HepG2 (cell line): ENCODE data around the gene AANAT. TPM values are rescaled to one million over a fixed set of nuclear protein-coding genes. Genes with fewer than 3 reads are reported as not detected.

ENCODE experiments used
- CC2D1A ChIP-seq: sonication (generic); formaldehyde crosslinking; IDR thresholded peaks from 2 replicates; pipeline ENCODE4 v1.8.1; 2023; ENCODE audit warnings: mild to moderate bottlenecking, missing genetic modification reagents
- CENPT ChIP-seq: sonication (generic); formaldehyde crosslinking; IDR thresholded peaks from 2 replicates; pipeline ENCODE4 v1.8.0; 2022; ENCODE audit warnings: low read depth, mild to moderate bottlenecking, moderate library complexity, missing genetic modification reagents
- FIP1L1 ChIP-seq: fragments of 200-400 bp; formaldehyde crosslinking; IDR thresholded peaks from 2 replicates; pipeline ENCODE4 v1.6.1; 2018; ENCODE audit warnings: low read depth, mild to moderate bottlenecking, low read length, moderate library complexity, borderline replicate concordance; ENCODE audit not compliant: insufficient read depth
- GABPB1 ChIP-seq: IDR thresholded peaks from 2 replicates; pipeline ENCODE4 v1.6.1; 2016; ENCODE audit warnings: mild to moderate bottlenecking, missing genetic modification reagents, moderate library complexity, missing compliant biosample characterization
- HIC2 ChIP-seq: sonication (generic); formaldehyde crosslinking; IDR thresholded peaks from 2 replicates; pipeline ENCODE4 v1.9.0; 2022; ENCODE audit warnings: low read depth, missing genetic modification reagents
- LRRFIP1 ChIP-seq: sonication (generic); formaldehyde crosslinking; conservative IDR thresholded peaks from 2 replicates; pipeline ENCODE4 v1.4.0; 2020; ENCODE audit warnings: missing genetic modification reagents
- MAFG ChIP-seq: sonication (generic); formaldehyde crosslinking; IDR thresholded peaks from 2 replicates; pipeline ENCODE4 v1.5.1; 2020; ENCODE audit warnings: mild to moderate bottlenecking, missing genetic modification reagents
- MNT ChIP-seq: fragments of 450-650 bp; IDR thresholded peaks from 2 replicates; pipeline ENCODE4 v1.6.1; 2016
- MTF1 ChIP-seq: sonication (generic); formaldehyde crosslinking; IDR thresholded peaks from 2 replicates; pipeline ENCODE4 v1.5.0; 2020; ENCODE audit warnings: missing genetic modification reagents
- NCOA1 ChIP-seq: sonication (generic); formaldehyde crosslinking; IDR thresholded peaks from 2 replicates; pipeline ENCODE4 v1.9.0; 2021; ENCODE audit warnings: missing genetic modification reagents
- PRPF4 ChIP-seq: fragments of 200-400 bp; formaldehyde crosslinking; IDR thresholded peaks from 2 replicates; pipeline ENCODE4 v1.6.1; 2016; ENCODE audit warnings: low read length, low read depth; ENCODE audit not compliant: poor library complexity, severe bottlenecking
- RELA ChIP-seq: sonication (generic); formaldehyde crosslinking; IDR thresholded peaks from 2 replicates; pipeline ENCODE4 v1.4.0; 2020; ENCODE audit warnings: missing genetic modification reagents
- SPEN ChIP-seq: sonication (generic); formaldehyde crosslinking; IDR thresholded peaks from 2 replicates; pipeline ENCODE4 v1.5.1; 2020; ENCODE audit warnings: low read depth, mild to moderate bottlenecking, missing genetic modification reagents
- STAG1 ChIP-seq: sonication (generic); formaldehyde crosslinking; IDR thresholded peaks from 2 replicates; pipeline ENCODE4 v1.4.0; 2020; ENCODE audit warnings: missing genetic modification reagents
- SYNCRIP ChIP-seq: fragments of 200-400 bp; formaldehyde crosslinking; IDR thresholded peaks from 2 replicates; pipeline ENCODE4 v1.6.1; 2018; ENCODE audit warnings: mild to moderate bottlenecking, low read depth, low read length; ENCODE audit not compliant: insufficient read depth
- ZBTB42 ChIP-seq: sonication (generic); formaldehyde crosslinking; IDR thresholded peaks from 2 replicates; pipeline ENCODE4 v1.5.0; 2020; ENCODE audit warnings: mild to moderate bottlenecking, missing genetic modification reagents
- ZFX ChIP-seq: sonication (generic); formaldehyde crosslinking; IDR thresholded peaks from 2 replicates; pipeline ENCODE4 v1.4.0; 2020; ENCODE audit warnings: mild to moderate bottlenecking, low read depth, missing genetic modification reagents, moderate library complexity
- ZNF276 ChIP-seq: sonication (generic); formaldehyde crosslinking; IDR thresholded peaks from 2 replicates; pipeline ENCODE4 v1.4.0; 2020; ENCODE audit warnings: mild to moderate bottlenecking, low read depth, missing genetic modification reagents
- ZNF337 ChIP-seq: sonication (generic); formaldehyde crosslinking; IDR thresholded peaks from 2 replicates; pipeline ENCODE4 v1.5.1; 2020; ENCODE audit warnings: missing genetic modification reagents, low read depth, mild to moderate bottlenecking, borderline replicate concordance
- ZNF33A ChIP-seq: sonication (generic); formaldehyde crosslinking; IDR thresholded peaks from 2 replicates; pipeline ENCODE4 v1.5.1; 2020; ENCODE audit warnings: missing genetic modification reagents, mild to moderate bottlenecking, moderate library complexity, borderline replicate concordance
- ZNF343 ChIP-seq: sonication (generic); formaldehyde crosslinking; IDR thresholded peaks from 2 replicates; pipeline ENCODE4 v1.4.0; 2020; ENCODE audit warnings: mild to moderate bottlenecking, missing genetic modification reagents
- ZNF629 ChIP-seq: sonication (generic); formaldehyde crosslinking; conservative IDR thresholded peaks from 2 replicates; pipeline ENCODE4 v1.5.0; 2020; ENCODE audit warnings: missing genetic modification reagents
- ZNF674 ChIP-seq: sonication (generic); formaldehyde crosslinking; IDR thresholded peaks from 2 replicates; pipeline ENCODE4 v1.5.0; 2020; ENCODE audit warnings: low read depth, mild to moderate bottlenecking, missing genetic modification reagents
- ZNF792 ChIP-seq: IDR thresholded peaks from 2 replicates; pipeline ENCODE4 v1.6.1; 2016
- ZNF879 ChIP-seq: sonication (generic); formaldehyde crosslinking; IDR thresholded peaks from 2 replicates; pipeline ENCODE4 v1.8.1; 2023; ENCODE audit warnings: missing genetic modification reagents
- polyA plus RNA-seq, 8 experiments: library from polyadenylated mRNA; depleted of rRNA in 3 of 8; stranded (reverse) in 7 of 8; unstranded in 1 of 8; fragments of >200 nt; fragmentation: Illumina TruSeq in 4 of 8; extraction: Trizol in 4 of 8; gene quantifications; 2 replicates each; pipeline versions ENCODE4 v1.2.1 to v1.2.3, GENCODE V29; 2011 to 2016; ENCODE audit warnings: low read depth in 4 of 8, missing spikeins in 1 of 8, mixed read lengths in 1 of 8; ENCODE audit not compliant: insufficient read depth in 1 of 8
- total RNA-seq, 5 experiments: library from RNA; depleted of rRNA; stranded (reverse); fragments of >200 nt; fragmentation: Illumina TruSeq; extraction: Trizol; gene quantifications; 2 replicates each; pipeline ENCODE4 v1.2.3, GENCODE V29; 2016; ENCODE audit warnings: low read depth in 1 of 5

AANAT gene
- total and polyA plus RNA-seq, 2 of the 13 experiments (the other 11 are each of a cell fraction or from before 2014, with no cell fraction given): 0.07 TPM; not detected in 1

GRCh38 chr17:76499267-76499667 lies 31.9 kb downstream of the AANAT start (continued):
- TF ChIP-seq LRRFIP1 (CRISPR knock-in tag): no peak
- peak; percentile 36; the same call in 1 of the 2 replicates for TF ChIP-seq MNT
- no peak for TF ChIP-seq ZNF33A (CRISPR knock-in tag)
- peak; percentile 84 for TF ChIP-seq ZNF792 (CRISPR knock-in tag)
- no peak for TF ChIP-seq ZNF674 (CRISPR knock-in tag)
- no peak for TF ChIP-seq PRPF4
- TF ChIP-seq ZNF629 (CRISPR knock-in tag): no peak
- TF ChIP-seq ZNF337: no peak
- no peak for TF ChIP-seq MAFG (CRISPR knock-in tag)
- TF ChIP-seq CC2D1A (CRISPR knock-in tag): peak; percentile 76; the same call in 1 of the 2 replicates
- no peak for TF ChIP-seq ZNF879 (CRISPR knock-in tag)
- TF ChIP-seq HIC2 (CRISPR knock-in tag): peak; percentile 99
- no peak for TF ChIP-seq ZBTB42
- peak; percentile 65 for TF ChIP-seq GABPB1 (CRISPR knock-in tag)
- TF ChIP-seq SPEN: peak; percentile 80; the same call in 1 of the 2 replicates
- no peak for TF ChIP-seq SYNCRIP
- TF ChIP-seq RELA (CRISPR knock-in tag): peak; percentile 42; the same call in 1 of the 2 replicates
- TF ChIP-seq ZFX (CRISPR knock-in tag): peak; percentile 75; the same call in 1 of the 2 replicates
- no peak for TF ChIP-seq MTF1 (CRISPR knock-in tag)
- TF ChIP-seq FIP1L1: no peak
- TF ChIP-seq CENPT (CRISPR knock-in tag): no peak
- no peak for TF ChIP-seq STAG1 (CRISPR knock-in tag)
- TF ChIP-seq ZNF343: no peak
- no peak for TF ChIP-seq ZNF276 (CRISPR knock-in tag)
- TF ChIP-seq NCOA1: no peak
